Measurements from ENCODE around the gene NLRP6.
A peak's percentile ranks its signal among the peaks of the same experiment; 100 is the strongest.
"Not testable (repeated sequence)": the region's sequence is repeated elsewhere in the genome, so short reads cannot be mapped to it uniquely, and the experiment has no call there.

The NLRP6 gene

GRCh38 chr11:278001-278951, at the start of gene NLRP6:
TSS of gene NLRP6 (plus strand) at chr11:278407. CDS start at chr11:278570, 163 bp downstream.
- DNase-seq = peak in 3 of 42 donors; percentile 6 to 22 (median 16)
- intact Hi-C loops (cut with DNase I) = no loop called here

DNA sequence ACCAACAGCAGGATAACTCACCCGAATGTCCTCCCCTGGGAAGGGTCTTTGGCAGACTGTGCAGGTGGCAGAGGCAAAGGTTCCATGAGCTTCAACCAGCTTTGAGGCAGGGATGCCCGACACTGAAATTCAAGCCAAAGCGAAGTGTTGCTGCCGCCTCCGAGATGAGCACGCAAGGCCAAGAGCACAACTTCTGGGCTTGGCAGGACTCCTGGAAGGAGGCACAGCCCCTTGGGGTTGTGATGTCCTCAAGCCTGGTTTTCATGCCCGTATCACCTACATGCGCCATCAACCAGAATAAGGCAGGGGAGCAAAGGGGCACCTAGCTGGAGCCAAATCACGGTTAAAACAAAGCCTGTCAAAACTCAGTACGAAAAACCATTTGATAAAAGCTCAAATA, 47.8 kb upstream of the NLRP6 start:
- intact Hi-C loops (cut with DNase I) = no loop called here
- DNase-seq = peak in 2 of 42 donors; percentile 8 to 22

DNA sequence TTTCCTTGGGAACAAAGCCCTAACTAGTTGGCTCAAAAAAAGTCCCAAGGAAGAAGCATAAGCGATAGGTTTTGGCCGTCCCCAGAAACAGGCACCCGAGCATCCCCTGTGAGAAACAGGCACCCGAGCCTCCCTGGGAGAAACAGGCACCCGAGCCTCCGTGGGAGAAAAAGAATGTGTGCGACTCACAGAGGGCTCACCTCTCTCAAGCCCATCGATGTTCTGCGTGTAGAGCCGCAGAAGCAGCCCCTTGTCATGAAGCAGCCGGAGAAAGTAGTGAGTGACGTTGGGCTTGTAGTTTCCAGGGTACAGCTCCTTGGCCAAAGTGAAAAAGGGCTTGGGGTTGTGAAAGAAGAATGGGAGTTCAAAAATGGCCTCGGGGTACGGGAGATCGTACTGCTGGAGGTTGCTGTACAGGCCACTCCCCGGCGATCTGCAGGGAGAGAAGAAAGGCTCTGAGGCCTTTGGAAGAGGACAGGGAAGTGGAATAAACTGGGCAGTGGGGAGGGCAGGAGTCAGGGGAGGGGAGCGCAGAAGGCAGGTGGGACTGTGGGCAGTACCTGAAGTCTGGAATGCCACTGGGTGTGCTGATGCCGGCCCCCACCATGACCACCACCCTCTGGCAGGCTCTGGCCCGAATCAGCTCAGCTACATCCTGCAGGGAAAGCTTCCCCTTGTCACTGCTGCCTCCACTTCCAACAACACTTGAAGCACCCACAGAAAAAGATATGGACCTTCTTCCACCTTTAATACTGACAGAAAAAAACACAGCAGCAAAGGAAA, 45.2 kb upstream of the NLRP6 start:
- no peak for DNase-seq
- intact Hi-C loops (cut with DNase I) = no loop called here

DNA sequence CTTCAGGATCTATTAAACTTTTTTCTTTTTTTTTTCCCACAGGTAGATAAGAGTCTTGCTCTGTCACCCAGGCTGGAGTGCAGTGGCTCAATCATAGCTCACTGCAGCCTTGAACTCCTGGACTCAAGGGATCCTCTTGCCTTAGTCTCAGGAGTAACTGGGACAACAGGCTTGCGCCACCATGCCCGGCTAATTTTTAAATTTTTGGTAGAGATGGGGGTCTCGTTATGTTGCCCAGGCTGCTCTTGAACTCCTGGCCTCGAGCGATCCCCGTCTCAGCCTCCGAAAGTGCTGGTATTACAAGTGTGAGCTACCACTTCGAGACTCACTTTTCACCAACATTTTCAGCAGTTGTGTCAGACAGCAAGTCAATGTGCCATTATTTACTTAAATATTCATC, 43.0 kb upstream of the NLRP6 start:
- no peak for DNase-seq
- intact Hi-C loops (cut with DNase I) = no loop called here

GRCh38 chr11:235609-235996, 42.6 kb upstream of the NLRP6 start:
- peak in 3 of 42 donors; percentile 16 to 46 (median 23) for DNase-seq
- intact Hi-C loops (cut with DNase I) = no loop called here

GRCh38 chr11:235997-236773, 42.0 kb upstream of the NLRP6 start, which contains the start of gene SIRT3:
TSS of gene SIRT3 (minus strand) at chr11:236342. CDS start at chr11:236328, 14 bp downstream.
- peak; percentile 21 to 87 (median 72) for DNase-seq
- intact Hi-C loops (cut with DNase I) = loop anchor here (1.0 kb wide), 1 partner anchor 29 kb away; the partner anchor contains the start of genes BET1L and RIC8A

DNA sequence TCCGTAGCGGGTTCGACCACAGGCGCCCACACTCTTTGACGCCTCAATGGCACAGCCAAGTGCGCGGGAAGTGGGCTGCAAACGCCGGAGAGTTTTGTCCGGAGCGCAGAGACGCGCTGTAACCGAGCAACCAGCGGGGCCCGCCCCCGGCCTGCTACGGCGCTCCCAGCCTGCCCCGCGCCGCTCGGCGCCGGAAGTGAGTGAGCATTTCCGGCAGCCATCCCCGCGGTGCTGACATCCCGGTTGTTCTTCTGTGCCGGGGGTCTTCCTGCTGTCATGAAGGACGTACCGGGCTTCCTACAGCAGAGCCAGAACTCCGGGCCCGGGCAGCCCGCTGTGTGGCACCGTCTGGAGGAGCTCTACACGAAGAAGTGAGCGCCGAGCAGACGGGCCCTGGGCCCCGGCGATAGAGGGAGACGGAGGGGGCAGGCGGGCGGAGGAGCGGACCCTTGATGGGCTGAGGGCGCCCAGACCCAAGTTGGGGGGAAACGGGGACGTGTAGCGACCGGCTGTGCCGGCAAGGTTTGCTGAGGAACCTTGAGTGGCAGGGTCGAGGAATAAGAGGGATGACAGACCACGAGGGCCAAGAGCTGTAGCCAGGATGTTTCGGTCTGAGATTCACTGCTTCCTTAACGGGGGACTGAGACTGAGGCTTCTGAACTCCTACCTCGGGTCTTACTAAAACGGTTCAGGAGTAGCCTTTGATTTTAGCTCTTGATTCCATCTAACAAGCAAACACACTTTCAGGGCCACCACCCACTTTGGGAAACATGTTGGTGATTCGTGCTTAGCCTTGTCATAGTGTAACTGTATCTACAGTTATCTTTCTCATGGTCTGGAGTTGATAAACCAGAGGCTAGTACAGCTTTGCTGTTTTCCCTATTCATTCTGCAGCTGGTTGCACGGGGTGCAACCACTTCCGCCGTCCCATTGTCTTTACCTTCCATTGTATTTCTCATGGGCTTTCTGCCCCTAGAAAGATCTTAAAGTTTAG, 41.1 kb upstream of the NLRP6 start, which contains the start of gene PSMD13:
Gene PSMD13 (plus strand): TSS at position 203 of the 994 bp plus-strand sequence. CDS start 74 bp downstream, at position 277.
- peak; percentile 65 to 95 (median 88) for DNase-seq
- intact Hi-C loops (cut with DNase I) = loop anchor here (1.0 kb wide), 1 partner anchor 30 kb away; the partner anchor contains the start of genes BET1L and RIC8A

- DNase-seq = peak in 1 of 42 donors; percentile 25
- intact Hi-C loops (cut with DNase I) = not testable (repeated sequence)
Measured at GRCh38 chr11:238346-238745, 39.9 kb upstream of the NLRP6 start.

GRCh38 chr11:240315-240714, 37.9 kb upstream of the NLRP6 start:
- DNase-seq = no peak
- intact Hi-C loops (cut with DNase I) = no loop called here

- no peak for DNase-seq
- intact Hi-C loops (cut with DNase I) = no loop called here
Measured at GRCh38 chr11:241634-242033, 36.6 kb upstream of the NLRP6 start.

DNA sequence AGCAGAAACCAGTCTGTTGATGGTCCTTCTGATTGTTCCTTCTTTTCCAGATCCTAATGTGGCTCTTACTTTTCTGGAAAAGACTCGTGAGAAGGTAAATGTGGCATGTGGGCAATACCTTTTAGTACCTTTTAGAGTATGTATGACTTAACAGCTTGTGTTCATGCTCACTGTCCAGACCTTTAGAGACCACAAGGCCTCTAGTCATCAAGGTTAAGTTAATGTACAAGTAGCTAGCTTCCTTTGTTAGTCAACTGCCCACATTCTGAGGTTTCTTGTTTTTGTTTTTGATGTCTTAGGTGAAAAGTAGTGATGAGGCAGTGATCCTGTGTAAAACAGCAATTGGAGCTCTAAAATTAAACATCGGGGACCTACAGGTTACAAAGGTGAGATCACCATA, 33.8 kb upstream of the NLRP6 start:
- intact Hi-C loops (cut with DNase I) = no loop called here

GRCh38 chr11:249062-249461, 29.1 kb upstream of the NLRP6 start:
- intact Hi-C loops (cut with DNase I) = no loop called here
- peak in 1 of 42 donors; percentile 7 for DNase-seq

More for the DNA sequence above, 33.8 kb upstream of the NLRP6 start:
- no peak for DNase-seq

GRCh38 chr11:250274-250673, 27.9 kb upstream of the NLRP6 start:
- intact Hi-C loops (cut with DNase I) = no loop called here
- DNase-seq = peak in 1 of 42 donors; percentile 12

- intact Hi-C loops (cut with DNase I) = no loop called here
- peak; percentile 14 to 82 (median 62) for DNase-seq
Measured at GRCh38 chr11:250740-251299, 27.4 kb upstream of the NLRP6 start.

DNA sequence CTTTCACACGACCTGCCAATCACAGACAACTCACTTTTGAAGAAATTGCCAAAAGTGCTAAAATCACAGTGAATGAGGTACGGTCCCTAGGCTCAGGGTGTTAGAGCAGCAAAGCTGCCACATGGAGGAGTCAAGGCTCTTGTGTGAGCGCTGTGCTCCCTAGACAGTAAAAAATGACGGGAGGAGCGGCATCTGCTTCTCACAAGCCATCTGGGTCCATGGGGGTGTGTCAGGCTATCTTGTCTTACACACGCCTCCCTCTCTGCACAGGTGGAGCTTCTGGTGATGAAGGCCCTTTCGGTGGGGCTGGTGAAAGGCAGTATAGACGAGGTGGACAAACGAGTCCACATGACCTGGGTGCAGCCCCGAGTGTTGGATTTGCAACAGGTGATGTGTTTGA, 26.7 kb upstream of the NLRP6 start:
- intact Hi-C loops (cut with DNase I) = no loop called here
- DNase-seq = peak in 1 of 42 donors; percentile 10

DNA sequence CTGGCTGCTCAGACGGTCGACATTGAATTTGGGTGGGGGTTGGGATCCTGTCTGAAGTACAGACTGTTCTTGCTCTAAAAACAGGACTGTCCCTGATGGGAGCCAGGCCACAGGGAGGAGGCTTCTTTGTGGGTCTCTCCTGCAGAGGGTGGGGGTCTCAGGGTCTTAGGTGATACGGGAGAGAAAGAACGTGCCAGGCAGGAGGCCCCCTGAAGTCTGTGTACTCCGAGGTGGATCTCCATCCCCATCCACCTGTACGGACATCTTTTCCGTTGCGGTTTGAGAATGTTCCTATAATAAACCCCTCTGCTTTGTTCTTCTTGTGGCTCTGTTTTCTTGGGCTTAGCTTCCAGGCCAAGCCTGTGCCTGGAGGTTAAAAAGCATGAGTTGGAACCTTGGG, 25.5 kb upstream of the NLRP6 start:
- intact Hi-C loops (cut with DNase I) = no loop called here

More for the DNA sequence above, 25.5 kb upstream of the NLRP6 start:
- peak in 1 of 42 donors; percentile 33 for DNase-seq

Measured in head of caudate nucleus (tissue), 42 donors.